Ramos (cell line): ENCODE measurements around the gene CLEC19A.
"Not testable (repeated sequence)": the region's sequence is repeated elsewhere in the genome, so short reads cannot be mapped to it uniquely, and the experiment has no call there.

Experiments
- in situ Hi-C: fragments of 300-500 bp; cut with MboI; formaldehyde crosslinking; loops from one replicate; pipeline ENCODE4 v1.14.3; 2022; ENCODE audit warnings: low sequenced_read_pairs; ENCODE audit not compliant: unreplicated experiment

The CLEC19A gene

GRCh38 chr16:19316846-19317245 is 31.3 kb downstream of the CLEC19A start:
- in situ Hi-C loops = no loop called here

- in situ Hi-C loops = not testable (repeated sequence)
These were observed 35.7 kb downstream of the CLEC19A start for GRCh38 chr16:19321186-19321585.

GRCh38 chr16:19323596-19323995 is 38.1 kb downstream of the CLEC19A start:
- in situ Hi-C loops = no loop called here

GRCh38 chr16:19328364-19328763 is 42.8 kb downstream of the CLEC19A start:
- in situ Hi-C loops = no loop called here

DNA sequence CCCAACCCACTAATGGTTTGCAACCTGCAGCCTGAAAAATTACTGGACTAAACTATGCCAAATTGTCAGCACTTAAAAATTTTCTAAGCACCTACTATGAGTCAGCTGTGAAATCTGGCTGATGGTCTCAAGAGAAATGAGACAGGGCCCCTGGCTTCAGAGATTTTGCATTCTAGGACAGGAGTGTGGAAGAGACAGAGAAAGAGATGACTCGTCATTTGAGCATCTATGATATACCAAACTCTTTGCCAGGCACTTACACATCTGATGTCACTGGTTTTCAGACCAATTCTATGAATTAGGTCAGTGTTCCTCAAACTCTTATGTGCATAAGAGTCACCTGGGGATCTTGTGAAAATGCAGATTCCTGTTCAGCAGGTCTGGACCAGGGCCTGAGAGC is 44.4 kb downstream of the CLEC19A start:
- in situ Hi-C loops = no loop called here

- in situ Hi-C loops = no loop called here
These were observed 45.4 kb downstream of the CLEC19A start for GRCh38 chr16:19330841-19331397.

DNA sequence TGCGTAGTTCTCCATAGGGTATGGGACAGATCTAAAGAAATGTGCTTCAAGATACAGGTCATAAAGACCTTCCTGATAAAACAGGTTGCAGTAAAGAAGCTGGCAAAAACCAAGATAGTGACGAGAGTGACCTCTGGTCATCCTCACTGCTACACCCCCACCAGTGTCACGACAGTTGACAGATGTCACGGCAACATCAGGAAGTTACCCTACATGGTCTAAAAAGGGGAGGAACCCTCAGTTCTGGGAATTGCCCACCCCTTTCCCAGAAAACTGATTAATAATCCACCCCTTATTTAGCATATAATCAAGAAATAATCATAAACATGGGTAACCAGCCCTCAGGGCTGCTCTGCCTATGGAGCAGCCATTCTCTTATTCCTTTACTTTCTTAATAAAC is 46.3 kb downstream of the CLEC19A start:
- in situ Hi-C loops = no loop called here

DNA sequence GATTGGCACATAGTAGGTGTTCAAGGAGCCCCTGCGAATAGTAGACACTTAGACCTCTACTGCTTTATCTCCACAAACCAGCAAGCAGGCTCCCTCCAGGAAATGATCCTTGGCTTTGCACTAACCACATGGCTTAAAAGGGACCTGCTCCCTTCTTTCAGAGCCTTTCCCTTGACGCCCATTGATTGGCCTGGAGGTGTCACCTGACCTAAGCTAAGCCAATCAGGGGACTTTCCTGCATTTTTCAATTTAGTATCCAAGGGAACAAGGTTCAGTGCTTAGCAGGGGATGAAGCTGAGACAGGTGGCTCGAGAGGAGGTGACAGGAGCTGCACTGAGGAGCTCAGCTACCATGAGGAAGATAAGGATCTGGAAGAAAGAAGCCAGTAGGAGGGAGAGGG is 52.8 kb downstream of the CLEC19A start:
- in situ Hi-C loops = no loop called here

GRCh38 chr16:19344224-19344801 is 58.8 kb downstream of the CLEC19A start:
- in situ Hi-C loops = no loop called here

DNA sequence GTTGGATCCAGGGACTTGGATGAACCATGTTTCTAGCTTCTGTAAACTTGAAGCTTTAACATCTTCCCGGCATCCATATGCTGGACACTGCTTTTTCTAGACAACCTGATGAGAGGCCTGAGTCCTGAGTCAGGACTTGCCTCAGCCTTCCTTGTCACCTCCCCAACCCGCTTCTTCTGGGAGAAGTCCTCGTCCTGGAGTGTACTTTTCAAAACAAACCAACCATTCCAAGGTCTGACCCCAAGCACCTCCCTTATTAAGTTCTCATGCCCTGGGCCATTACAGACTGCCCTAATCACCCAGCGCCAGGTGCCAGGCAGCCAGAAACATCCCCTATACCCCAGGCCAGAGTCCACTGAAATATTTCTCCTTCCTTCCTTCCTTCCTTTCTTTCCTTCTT is 59.4 kb downstream of the CLEC19A start:
- in situ Hi-C loops = no loop called here

DNA sequence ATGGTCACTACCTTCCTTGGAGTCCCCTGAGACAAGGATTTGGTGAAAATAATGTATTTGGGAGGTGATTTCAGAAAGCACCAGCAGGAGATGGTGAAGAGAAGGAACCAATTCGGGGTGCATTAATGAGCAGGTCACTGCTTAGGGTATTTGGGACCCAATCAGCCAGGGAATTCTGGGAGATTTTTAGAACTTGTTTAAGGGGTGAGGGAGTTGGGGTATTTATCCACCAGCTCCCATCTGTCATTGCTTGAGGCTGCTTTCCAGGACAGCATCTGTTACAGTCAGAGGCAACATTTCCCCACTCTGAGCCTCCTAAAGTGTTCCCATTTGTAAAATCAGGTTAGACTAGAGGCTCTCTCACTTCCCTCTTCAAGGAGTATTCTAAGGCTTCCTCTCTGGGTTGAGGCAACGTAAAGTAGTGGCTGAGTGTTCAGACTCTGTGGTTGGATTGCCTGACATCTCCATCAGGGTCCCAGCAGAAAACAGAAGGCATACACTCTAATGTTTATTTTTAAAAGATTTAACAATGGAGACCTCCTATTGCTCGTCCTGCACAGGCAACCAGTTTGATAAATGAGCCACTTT is 60.9 kb downstream of the CLEC19A start:
- in situ Hi-C loops = no loop called here

DNA sequence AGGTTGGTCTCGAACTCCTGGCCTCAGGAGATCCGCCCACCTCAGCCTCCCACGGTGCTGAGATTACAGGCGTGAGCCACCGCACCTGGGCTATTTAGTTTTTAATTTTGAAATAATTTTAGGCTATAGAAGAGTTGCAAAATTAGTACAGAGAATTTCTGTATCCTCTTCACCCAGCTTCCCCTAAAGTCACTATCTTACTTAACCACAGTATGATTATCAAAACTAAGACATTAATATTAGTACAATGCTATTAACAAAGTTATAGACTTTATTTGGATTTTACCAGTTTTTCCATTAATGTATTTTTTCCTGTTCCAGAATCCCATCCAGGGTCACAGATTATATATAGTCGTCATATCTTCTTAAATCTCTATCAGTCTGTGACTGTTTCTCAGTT is 62.6 kb downstream of the CLEC19A start:
- in situ Hi-C loops = no loop called here

DNA sequence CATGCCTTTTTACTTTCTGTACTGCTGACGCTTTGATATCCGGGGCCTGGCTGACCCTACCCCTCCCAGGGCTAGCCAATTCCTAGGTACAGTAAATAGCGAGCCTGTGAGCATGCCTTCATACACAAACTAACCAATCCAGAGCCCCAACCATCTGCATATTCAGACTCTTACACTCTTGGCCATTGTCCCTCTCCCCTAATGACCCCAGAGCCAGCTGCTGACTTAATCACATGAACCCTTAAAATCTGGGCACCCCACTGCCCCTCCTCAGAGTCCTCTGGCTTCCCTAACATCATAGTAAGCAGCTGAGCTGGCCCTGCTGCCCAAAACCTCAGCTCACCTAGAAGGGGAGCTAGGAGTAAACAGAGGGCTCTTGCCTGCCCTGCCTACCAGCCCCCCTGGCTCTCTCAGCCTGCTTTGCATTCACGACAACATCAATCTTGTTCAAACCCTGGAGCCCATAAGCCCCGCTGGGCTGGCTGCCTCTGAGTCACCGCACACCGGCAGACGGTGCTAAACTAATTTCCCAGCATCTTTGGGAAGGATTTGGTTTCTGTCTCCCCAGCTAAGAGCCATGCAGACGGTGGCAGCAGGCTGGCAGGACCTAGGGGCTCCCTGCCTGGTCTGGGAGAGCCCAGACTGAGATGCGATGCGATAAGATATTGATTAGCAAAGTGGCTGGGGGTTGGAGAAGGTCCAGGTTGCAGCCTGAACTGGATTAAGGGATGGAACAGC is 63.2 kb downstream of the CLEC19A start:
- in situ Hi-C loops = no loop called here

DNA sequence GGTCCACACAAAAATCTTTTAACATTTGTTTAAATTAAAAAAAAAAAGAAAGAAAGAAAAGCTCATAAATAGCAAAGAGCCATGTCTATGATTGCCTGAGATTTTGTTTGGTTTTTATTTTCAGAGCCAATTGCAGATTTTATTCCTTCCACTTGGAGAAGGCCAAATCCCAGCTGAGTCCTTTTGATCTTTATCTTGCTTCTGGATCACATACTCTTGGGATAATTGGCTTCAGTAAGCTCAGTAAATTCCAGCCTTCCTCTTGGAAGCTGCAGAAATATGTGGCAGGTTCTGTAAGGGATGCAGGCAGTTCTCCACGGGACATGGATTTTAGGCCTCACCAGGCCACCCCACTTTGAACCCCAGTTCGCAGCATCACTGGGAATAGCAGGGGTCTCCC is 68.8 kb downstream of the CLEC19A start:
- in situ Hi-C loops = no loop called here

GRCh38 chr16:19356024-19356952 is 70.8 kb downstream of the CLEC19A start:
- in situ Hi-C loops = no loop called here

DNA sequence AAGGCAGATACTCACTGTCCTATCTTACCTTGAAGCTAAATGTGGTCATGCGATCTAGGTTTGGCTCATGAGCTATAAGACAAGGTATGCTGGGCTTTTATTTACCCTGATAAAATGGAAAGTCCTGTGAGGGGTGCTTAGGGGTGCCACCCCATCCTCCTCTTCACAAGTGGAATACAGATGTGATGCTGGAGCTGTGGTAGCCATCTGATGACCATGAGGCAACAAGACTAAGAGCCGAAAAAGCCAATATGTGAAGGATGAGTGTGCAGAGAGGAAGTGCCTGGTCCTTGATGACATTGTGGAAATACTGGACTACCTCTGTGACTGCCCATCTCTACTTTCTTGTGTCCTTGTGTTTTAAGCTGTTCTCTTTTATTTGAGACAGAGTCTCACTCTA is 74.0 kb downstream of the CLEC19A start:
- in situ Hi-C loops = no loop called here
